GM21367 (cell line): ENCODE data around the gene KBTBD12.

Experiments
- ATAC-seq: cut with Tn5 transposase; IDR thresholded peaks from one replicate; pipeline ENCODE4 v1.9.1; 2021; ENCODE audit not compliant: unreplicated experiment

Gene KBTBD12

DNA sequence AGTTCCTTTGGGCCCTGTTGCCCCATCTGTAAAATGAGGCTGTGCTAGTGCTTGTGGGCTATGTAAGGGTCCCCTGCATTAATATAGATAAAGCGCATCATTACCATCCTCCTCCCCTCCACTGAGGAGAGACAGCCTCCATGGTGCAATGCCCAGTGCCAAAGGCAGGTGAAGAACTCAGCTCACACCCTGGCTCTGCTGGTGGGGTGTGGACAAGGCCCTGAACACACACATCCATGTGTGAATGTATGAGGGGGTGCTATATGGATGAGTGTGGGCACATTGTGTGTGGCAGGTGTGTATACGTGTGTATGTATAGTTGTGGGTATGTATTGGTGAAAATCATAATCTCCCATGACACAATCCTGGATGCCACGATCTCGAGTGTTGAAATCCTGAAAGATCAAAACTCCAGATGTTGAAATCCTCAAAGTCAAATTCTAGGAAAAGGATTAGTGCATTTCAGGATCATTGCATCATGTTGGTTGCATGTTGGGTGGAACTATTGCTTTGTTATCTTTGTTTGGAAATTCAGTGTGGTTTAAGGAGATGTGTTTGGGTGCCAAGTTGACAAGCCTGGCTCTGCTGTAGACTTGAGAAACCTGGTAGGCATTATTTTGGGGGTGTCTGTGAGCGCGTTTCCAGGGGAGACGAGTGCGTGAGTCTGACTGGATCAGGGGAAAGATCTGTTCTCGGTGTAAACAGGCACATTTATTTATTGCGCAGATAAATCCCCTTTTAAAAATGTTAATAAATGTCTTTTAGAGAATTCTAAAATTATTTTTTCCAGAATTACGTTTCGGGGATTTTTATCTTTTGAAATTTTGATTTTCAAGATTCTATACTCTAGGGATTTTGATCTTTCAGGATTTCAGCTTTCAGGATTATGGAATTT, 95.2 kb downstream of the KBTBD12 start:
- ATAC-seq, result no peak

DNA sequence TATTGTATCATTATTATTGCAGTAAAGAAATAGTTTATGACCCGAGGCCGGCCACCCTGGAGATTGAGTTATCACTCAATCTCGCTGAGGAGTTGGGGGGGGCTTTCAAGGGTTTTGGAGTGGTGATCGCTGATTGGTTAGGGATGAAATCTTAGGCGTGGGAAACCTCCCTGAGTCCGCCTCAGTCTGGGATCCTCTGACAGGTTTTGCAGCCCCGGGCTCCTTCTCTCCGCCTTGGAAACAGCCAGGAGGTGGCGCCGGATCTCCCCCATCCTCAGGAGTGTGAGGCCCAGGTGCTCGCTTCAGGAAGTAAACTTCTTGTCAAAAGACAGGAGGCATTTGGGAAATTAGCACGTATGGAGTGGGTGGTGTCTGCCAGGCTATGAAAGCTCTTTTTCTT, 96.1 kb downstream of the KBTBD12 start:
- ATAC-seq, result no peak

DNA sequence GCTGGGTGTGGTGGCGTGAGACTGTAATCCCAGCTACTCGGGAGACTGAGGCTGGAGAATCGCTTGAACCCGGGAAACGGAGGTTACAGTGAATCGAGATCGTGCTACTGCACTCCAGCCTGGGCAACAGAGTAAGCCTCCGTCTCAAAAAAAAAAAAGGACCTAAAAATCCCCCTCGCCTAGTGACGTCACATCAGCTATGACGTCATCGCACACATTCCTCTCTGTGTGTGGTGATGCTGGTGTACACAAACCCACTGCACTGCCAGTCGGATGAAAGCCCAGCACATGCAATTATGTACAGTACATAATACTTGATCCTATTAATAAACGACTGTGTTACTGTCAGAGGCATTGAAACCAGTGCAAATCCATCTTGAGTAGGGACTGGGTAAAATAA, 97.0 kb downstream of the KBTBD12 start:
- no peak for ATAC-seq

DNA sequence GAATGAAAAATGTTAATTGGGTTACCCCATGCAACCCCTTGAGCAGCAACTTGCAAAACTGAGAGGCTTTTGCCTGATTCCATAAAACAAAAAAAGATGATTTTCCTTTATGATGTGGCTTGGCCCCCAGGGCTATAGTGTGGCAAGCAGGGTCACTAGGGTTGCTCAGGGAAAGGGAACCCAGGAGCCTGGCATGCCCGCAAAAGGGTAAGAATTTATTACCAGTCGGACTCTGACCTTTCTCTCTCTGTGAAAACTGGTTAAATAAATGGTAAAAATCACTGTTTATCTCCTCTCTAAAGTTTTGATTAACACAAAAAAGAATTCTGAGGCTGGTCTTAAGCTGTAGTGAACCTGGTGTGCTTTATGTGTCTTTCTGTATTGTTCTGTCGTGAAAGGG, 99.5 kb downstream of the KBTBD12 start:
- ATAC-seq, result no peak

DNA sequence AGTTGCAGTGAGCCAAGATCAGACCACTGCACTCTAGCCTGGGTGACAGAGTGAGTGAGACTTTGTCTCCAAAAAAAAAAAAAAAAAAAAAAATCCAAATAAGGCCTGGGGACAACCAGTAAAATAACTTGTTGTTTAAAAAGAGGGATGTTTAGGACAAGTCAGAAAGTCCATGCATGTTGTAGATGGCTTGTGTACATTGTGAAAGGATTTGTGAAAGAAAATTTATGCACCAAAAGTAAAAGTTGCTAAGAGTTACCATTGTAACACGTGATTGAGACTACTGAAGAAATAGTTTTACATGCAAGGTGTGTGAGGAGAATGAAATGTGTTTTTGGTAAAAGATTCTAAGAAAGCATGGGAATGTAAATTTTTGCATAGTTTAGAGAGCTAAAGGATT, 101.5 kb downstream of the KBTBD12 start:
- no peak for ATAC-seq

DNA sequence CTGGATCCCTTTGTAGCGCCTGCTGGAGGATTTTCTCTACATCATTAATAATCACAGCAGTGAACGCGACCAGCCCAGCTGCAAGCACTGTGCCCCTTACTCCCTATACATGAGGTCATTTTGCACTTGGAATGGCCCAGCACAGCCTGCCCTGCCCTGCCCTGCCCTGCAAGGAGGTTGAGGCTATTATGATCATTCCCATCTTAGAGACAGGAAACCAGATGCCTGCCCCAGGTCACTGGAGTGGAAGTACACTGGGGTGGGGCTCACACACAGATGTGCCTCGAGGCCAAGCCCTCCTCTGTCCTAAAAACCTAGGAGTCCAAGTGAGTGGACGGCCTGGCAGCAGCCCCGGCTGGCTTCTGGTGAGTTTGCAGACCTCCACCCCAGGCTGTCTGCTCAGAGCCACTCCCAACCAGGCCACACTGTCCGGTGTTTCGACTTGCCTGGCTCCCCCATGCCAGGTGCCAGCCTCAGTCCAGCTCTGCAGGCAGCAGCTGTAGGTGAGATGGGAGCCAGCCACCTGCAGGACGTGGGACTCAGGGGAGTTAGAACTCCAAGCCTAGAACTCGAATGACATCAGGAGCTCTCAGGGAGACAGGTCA, 106.8 kb downstream of the KBTBD12 start:
- ATAC-seq, result no peak

DNA sequence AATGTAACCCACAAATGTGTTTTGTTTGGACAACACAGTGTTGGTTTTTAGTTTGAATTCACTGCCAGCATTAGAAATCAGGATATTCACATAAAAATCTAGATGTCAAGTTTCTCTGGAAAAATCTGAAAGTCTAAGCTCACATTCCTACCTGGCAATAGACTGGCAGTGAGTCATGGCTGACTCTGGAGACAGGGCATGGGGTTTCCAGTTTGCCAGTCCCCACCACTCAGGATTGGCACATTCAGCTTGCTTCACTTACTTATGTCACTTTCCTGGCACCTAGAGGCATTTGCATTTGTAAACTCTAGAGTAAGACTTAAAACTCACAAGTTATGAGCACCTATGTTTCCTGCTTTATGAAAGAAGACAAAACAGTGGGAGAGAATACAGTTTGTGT, 118.1 kb downstream of the KBTBD12 start:
- ATAC-seq, result no peak

DNA sequence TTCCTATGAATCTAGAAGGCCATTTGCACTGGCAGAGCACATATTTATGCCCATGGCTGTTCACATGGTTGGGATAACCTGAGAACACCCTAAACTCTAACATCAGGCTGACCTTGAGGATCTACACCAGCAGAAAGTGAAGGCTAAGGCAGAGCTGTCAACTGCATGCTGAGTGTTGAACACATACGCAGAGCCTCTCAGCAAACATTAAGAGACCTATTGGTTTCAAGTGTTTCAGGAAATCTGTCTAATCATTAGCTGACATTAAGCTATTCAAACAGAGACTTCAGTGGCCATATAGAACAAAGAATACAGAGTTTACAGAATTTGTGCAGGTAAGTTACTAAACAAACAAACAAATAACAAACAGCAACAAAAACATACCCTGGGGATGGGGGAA, 121.1 kb downstream of the KBTBD12 start:
- ATAC-seq, result no peak
